Measurements from ENCODE around the gene FAM3D.

FAM3D gene

DNA sequence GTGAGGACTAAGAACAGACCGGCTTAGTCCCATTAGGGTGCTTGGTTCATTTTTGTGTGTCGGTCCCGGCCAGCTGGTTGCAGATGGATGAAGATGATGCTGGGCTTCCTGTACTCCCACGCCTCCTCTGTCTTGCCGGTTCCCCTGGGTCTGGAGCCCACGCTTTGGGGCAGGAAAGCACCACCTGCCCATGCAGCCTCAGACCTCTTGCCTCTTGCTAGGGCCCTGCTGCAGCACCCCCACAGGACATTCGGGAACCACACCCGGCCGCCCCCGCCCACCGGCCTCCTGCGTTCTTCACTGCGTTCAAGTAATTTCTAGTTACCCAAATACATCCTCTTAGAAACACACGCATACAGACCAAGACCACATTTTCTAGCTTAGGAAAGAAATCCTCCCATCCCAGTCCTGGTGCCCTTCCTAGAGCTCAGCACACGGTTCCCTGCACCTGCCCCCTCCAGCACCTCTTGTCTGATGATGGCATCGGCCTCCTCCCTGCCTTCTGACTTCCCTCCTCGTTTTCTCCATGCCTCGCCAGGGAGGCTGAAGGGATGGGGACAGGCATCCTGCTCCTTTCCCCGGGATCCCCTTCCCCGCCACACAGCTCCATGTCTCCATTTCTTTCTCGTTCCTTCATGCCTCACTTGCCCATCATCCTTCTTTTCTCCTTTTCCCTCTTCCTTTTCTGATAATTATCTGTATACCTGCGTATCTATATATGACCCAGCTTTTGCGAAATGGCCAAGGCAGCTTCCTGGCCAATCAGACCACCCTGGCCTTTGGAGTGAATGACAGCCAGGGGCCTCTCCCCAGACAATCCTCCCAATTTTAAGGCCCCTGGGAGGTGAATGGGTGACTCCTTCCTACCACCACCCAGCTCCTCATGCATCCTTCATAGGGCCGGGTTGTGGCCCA, 30.9 kb downstream of the FAM3D start:
- Histone ChIP-seq H3K9me3 (ENCODE audit: insufficient read depth, low read depth, low read length) (no peaks in the 10 kb centered on the region), H3K4me1 (ENCODE audit: insufficient read depth, low read length) (no peaks in the 10 kb centered on the region), H3K27me3 (ENCODE audit: insufficient read depth, low read length) (peaks cover 76% of the 10 kb centered on the region), H3K36me3 (ENCODE audit: insufficient read depth, low read length) (no peaks in the 10 kb centered on the region), H3K27ac (ENCODE audit: low read depth, low read length) (no peak overlapping the region), H3K4me3 (ENCODE audit: low read length) (no peak overlapping the region), H3K9ac (ENCODE audit: low read depth, low read length) (no peak overlapping the region)
- whole genome bisulfite sequencing: 84% methylated on average over 24 of the region's 24 CpGs

- Histone ChIP-seq H3K4me3 (ENCODE audit: low read length) (no peak overlapping the region), H3K27ac (ENCODE audit: low read depth, low read length) (no peak overlapping the region), H3K4me1 (ENCODE audit: insufficient read depth, low read length) (0 out of 2 replicates have a peak, but pooled peaks cover 3% of the 10 kb centered on the region), H3K36me3 (ENCODE audit: insufficient read depth, low read length) (no peaks in the 10 kb centered on the region), H3K9me3 (ENCODE audit: insufficient read depth, low read depth, low read length) (no peaks in the 10 kb centered on the region), H3K27me3 (ENCODE audit: insufficient read depth, low read length) (peaks cover 53% of the 10 kb centered on the region), H3K9ac (ENCODE audit: low read depth, low read length) (no peak overlapping the region)
- 86% methylated on average over 8 of the region's 8 CpGs for WGBS
Observed at GRCh38 chr3:58633157-58633865, 33.3 kb downstream of the FAM3D start.

GRCh38 chr3:58631742-58632141, 34.8 kb downstream of the FAM3D start:
- Histone ChIP-seq H3K27ac (ENCODE audit: low read depth, low read length) (no peak overlapping the region), H3K36me3 (ENCODE audit: insufficient read depth, low read length) (no peaks in the 10 kb centered on the region), H3K4me3 (ENCODE audit: low read length) (no peak overlapping the region), H3K9me3 (ENCODE audit: insufficient read depth, low read depth, low read length) (no peaks in the 10 kb centered on the region), H3K9ac (ENCODE audit: low read depth, low read length) (no peak overlapping the region), H3K27me3 (ENCODE audit: insufficient read depth, low read length) (peaks cover 38% of the 10 kb centered on the region), H3K4me1 (ENCODE audit: insufficient read depth, low read length) (0 out of 2 replicates have a peak, but pooled peaks cover 3% of the 10 kb centered on the region)
- 58% methylated on average over 4 of the region's 4 CpGs for WGBS

DNA sequence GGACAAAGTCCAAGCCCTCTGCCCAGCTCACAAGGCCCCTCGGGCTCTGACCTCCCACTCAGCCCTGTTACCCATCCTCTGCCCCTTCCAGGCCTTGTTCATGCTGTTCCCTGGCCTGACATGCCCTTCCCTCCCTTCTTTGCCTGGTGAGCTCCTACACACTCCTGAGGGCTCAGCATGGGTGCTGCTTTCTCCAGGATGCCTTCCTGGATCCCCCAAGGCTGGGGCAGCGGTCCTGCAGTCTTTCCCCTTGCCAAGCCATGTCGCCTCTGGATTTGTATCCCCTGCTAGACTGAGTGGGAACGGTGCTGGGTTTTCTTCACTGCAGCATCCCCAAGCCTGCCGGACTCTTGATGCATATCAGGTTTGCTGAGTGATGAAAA, 35.9 kb downstream of the FAM3D start:
- no peak overlapping the region for H3K27ac ChIP-seq (ENCODE audit: low read depth, low read length)
- H3K9me3 ChIP-seq (ENCODE audit: insufficient read depth, low read depth, low read length): no peaks in the 10 kb centered on the region
- peaks cover 27% of the 10 kb centered on the region for H3K27me3 ChIP-seq (ENCODE audit: insufficient read depth, low read length)
- WGBS: 85% methylated on average over 5 of the region's 5 CpGs
- no peak overlapping the region for H3K9ac ChIP-seq (ENCODE audit: low read depth, low read length)
- H3K36me3 ChIP-seq (ENCODE audit: insufficient read depth, low read length): no peaks in the 10 kb centered on the region
- H3K4me1 ChIP-seq (ENCODE audit: insufficient read depth, low read length): 0 out of 2 replicates have a peak, but pooled peaks cover 3% of the 10 kb centered on the region
- H3K4me3 ChIP-seq (ENCODE audit: low read length): no peak overlapping the region

DNA sequence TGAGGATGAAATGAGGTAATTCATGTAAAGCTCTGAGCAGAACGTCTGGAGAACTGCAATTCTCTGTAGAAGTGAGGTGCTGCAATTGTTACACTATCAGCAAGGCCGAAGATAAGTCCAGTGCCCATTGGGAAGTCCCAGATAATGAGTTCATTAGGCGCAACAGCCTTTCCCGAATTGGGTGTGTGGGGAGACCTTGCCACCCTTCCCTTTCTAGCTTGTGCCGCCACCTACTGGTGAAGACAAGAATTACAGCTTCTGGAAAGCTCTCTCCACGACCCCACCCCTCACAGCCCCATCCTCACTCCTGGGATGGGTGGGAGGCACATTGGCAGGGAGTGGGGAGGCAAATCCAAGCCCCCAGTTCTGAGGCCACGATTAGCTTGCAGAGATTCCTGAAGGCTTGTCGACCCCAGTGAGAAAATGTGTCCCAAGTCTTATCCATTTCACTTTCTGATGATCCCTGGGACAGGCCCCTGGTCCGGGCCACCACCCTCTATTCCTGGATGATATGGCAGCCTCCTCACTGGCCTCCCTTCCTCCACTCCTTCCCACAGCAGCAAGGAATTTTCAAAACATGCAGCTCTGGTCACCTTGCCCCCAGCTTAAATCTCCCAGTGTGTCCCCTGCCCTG, 36.4 kb downstream of the FAM3D start:
- H3K9me3 ChIP-seq (ENCODE audit: insufficient read depth, low read depth, low read length): no peaks in the 10 kb centered on the region
- no peak overlapping the region for H3K9ac ChIP-seq (ENCODE audit: low read depth, low read length)
- no peaks in the 10 kb centered on the region for H3K36me3 ChIP-seq (ENCODE audit: insufficient read depth, low read length)
- 0 out of 2 replicates have a peak, but pooled peaks cover 3% of the 10 kb centered on the region for H3K4me1 ChIP-seq (ENCODE audit: insufficient read depth, low read length)
- no peak overlapping the region for H3K4me3 ChIP-seq (ENCODE audit: low read length)
- no peak overlapping the region for H3K27ac ChIP-seq (ENCODE audit: low read depth, low read length)
- WGBS: 31% methylated on average over 7 of the region's 9 CpGs
- peaks cover 22% of the 10 kb centered on the region for H3K27me3 ChIP-seq (ENCODE audit: insufficient read depth, low read length)

DNA sequence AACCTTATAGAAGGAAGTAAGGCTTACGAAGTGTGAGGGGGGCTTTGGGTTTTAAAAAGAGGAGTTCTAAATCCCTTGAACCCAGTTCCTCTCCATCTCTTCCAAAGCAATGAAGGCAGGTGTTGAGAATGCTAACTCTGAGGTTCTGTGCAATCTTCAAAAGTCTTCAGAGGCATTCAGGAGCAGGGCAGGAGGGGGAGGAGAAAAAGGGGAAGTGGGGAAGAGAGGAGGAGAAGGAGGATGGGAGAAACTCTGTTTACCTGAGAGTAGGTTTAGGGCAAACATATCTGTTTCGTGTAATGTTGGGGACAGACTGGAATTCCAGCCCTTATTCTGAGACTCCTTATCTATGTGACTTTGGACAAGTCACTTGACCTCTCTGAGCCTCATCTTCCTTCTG, 36.9 kb downstream of the FAM3D start:
- Histone ChIP-seq H3K27me3 (ENCODE audit: insufficient read depth, low read length) (peaks cover 18% of the 10 kb centered on the region; the same call in 1 of the 2 replicates), H3K36me3 (ENCODE audit: insufficient read depth, low read length) (no peaks in the 10 kb centered on the region), H3K9ac (ENCODE audit: low read depth, low read length) (no peak overlapping the region), H3K27ac (ENCODE audit: low read depth, low read length) (no peak overlapping the region), H3K4me1 (ENCODE audit: insufficient read depth, low read length) (0 out of 2 replicates have a peak, but pooled peaks cover 3% of the 10 kb centered on the region), H3K4me3 (ENCODE audit: low read length) (no peak overlapping the region), H3K9me3 (ENCODE audit: insufficient read depth, low read depth, low read length) (no peaks in the 10 kb centered on the region)
- WGBS: 94% methylated on average over 1 of the region's 2 CpGs

GRCh38 chr3:58628823-58629562, 37.6 kb downstream of the FAM3D start:
- 0 out of 2 replicates have a peak, but pooled peaks cover 3% of the 10 kb centered on the region for H3K4me1 ChIP-seq (ENCODE audit: insufficient read depth, low read length)
- 80% methylated on average over 12 of the region's 13 CpGs for WGBS
- no peaks in the 10 kb centered on the region for H3K36me3 ChIP-seq (ENCODE audit: insufficient read depth, low read length)
- no peak overlapping the region for H3K4me3 ChIP-seq (ENCODE audit: low read length)
- H3K27me3 ChIP-seq (ENCODE audit: insufficient read depth, low read length): peaks cover 13% of the 10 kb centered on the region; the same call in 1 of the 2 replicates
- H3K9me3 ChIP-seq (ENCODE audit: insufficient read depth, low read depth, low read length): no peaks in the 10 kb centered on the region
- no peak overlapping the region for H3K9ac ChIP-seq (ENCODE audit: low read depth, low read length)
- H3K27ac ChIP-seq (ENCODE audit: low read depth, low read length): no peak overlapping the region

DNA sequence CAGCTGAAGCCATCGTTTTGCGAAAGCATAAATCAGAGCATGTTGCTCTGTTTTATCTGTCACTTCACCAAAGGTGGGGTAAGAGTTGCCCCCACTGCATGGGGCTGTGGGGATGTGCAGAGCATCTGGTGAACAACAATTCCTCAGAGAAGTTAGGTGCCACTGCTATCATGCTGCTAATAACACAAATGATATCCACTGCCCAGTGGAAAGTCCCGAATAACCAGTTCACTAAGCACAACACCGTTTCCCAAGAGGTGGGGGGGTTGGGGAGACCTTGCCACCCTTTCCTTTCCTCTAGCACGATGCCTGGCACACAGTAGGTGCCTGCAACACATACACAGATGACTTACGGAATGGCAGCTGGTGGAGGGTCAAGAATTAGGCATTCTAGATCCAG, 38.6 kb downstream of the FAM3D start:
- no peak overlapping the region for H3K9ac ChIP-seq (ENCODE audit: low read depth, low read length)
- no peak overlapping the region for H3K27ac ChIP-seq (ENCODE audit: low read depth, low read length)
- H3K9me3 ChIP-seq (ENCODE audit: insufficient read depth, low read depth, low read length): no peaks in the 10 kb centered on the region
- WGBS: 85% methylated on average over 6 of the region's 6 CpGs
- H3K4me1 ChIP-seq (ENCODE audit: insufficient read depth, low read length): 0 out of 2 replicates have a peak, but pooled peaks cover 3% of the 10 kb centered on the region
- peaks cover 7% of the 10 kb centered on the region; the same call in 1 of the 2 replicates for H3K27me3 ChIP-seq (ENCODE audit: insufficient read depth, low read length)
- no peaks in the 10 kb centered on the region for H3K36me3 ChIP-seq (ENCODE audit: insufficient read depth, low read length)
- H3K4me3 ChIP-seq (ENCODE audit: low read length): no peak overlapping the region

DNA sequence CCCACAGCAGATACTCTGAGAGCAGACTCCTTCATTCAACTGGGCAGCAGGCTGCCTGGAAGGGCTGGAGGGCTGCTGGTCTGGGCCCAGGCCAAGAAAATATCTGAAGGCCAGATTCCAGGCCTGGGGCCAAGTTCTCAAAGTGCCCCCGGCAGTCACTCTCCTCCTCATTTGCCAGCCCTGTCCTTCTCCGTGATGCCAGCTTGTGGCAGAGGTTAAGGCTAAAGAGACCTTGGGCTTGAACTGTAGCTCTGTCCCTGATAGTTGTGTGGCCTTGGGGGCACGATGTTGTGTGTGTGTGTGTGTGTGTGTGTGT, 39.0 kb downstream of the FAM3D start:
- H3K4me1 ChIP-seq (ENCODE audit: insufficient read depth, low read length): 0 out of 2 replicates have a peak, but pooled peaks cover 3% of the 10 kb centered on the region
- no peak overlapping the region for H3K27ac ChIP-seq (ENCODE audit: low read depth, low read length)
- no peaks in the 10 kb centered on the region for H3K36me3 ChIP-seq (ENCODE audit: insufficient read depth, low read length)
- 97% methylated on average over 3 of the region's 3 CpGs for WGBS
- H3K27me3 ChIP-seq (ENCODE audit: insufficient read depth, low read length): peaks cover 7% of the 10 kb centered on the region; the same call in 1 of the 2 replicates
- H3K9me3 ChIP-seq (ENCODE audit: insufficient read depth, low read depth, low read length): no peaks in the 10 kb centered on the region
- H3K9ac ChIP-seq (ENCODE audit: low read depth, low read length): no peak overlapping the region
- H3K4me3 ChIP-seq (ENCODE audit: low read length): no peak overlapping the region

- Histone ChIP-seq H3K4me3 (ENCODE audit: low read length) (no peak overlapping the region), H3K27me3 (ENCODE audit: insufficient read depth, low read length) (peaks cover 7% of the 10 kb centered on the region; the same call in 1 of the 2 replicates), H3K36me3 (ENCODE audit: insufficient read depth, low read length) (no peaks in the 10 kb centered on the region), H3K9me3 (ENCODE audit: insufficient read depth, low read depth, low read length) (no peaks in the 10 kb centered on the region), H3K27ac (ENCODE audit: low read depth, low read length) (no peak overlapping the region), H3K4me1 (ENCODE audit: insufficient read depth, low read length) (0 out of 2 replicates have a peak, but pooled peaks cover 3% of the 10 kb centered on the region), H3K9ac (ENCODE audit: low read depth, low read length) (no peak overlapping the region)
- 91% methylated on average over 24 of the region's 24 CpGs for WGBS
Observed at GRCh38 chr3:58626841-58627569, 39.6 kb downstream of the FAM3D start.
